DND-41 (cell line): ENCODE measurements around the gene CPNE4.

Experiments used
- ATAC-seq: fragments of 200-7000 bp; cut with Tn5 transposase; 3 replicates; pipeline ENCODE4 v1.9.1; 2021; ENCODE audit warnings: low read depth; ENCODE audit not compliant: insufficient read depth
- DNase-seq: peaks from one replicate; pipeline ENCODE4 v3.0.0-alpha.2; 2020
- H2AFZ ChIP-seq: 2 replicates; pipeline ENCODE4 v1.6.0; 2012; ENCODE audit warnings: low read depth, low read length
- H3K27ac ChIP-seq: 2 replicates; pipeline ENCODE4 v1.5.1; 2012; ENCODE audit warnings: low read length, inconsistent platforms
- H3K27me3 ChIP-seq: fragments of 200-600 bp; sonication (generic); 2 replicates; pipeline ENCODE4 v1.6.0; 2012; ENCODE audit warnings: low read length, mild to moderate bottlenecking, inconsistent platforms; ENCODE audit not compliant: insufficient read depth, poor library complexity
- H3K36me3 ChIP-seq: 2 replicates; pipeline ENCODE4 v1.5.1; 2012; ENCODE audit warnings: low read length, inconsistent platforms; ENCODE audit not compliant: insufficient read depth
- H3K4me1 ChIP-seq: 2 replicates; pipeline ENCODE4 v1.5.1; 2012; ENCODE audit warnings: mild to moderate bottlenecking, low read length; ENCODE audit not compliant: insufficient read depth
- H3K4me2 ChIP-seq: 2 replicates; pipeline ENCODE4 v1.6.0; 2012; ENCODE audit warnings: mild to moderate bottlenecking, moderate library complexity, low read length, inconsistent platforms; ENCODE audit not compliant: insufficient read depth
- H3K4me3 ChIP-seq, 2 experiments: fragments of 200-600 bp in 1 of 2; shearing (Covaris generic) in 1 of 2; 2 replicates each; pipeline ENCODE4 v1.5.1; 2012 to 2016; ENCODE audit warnings: inconsistent platforms in 2 of 2, low read length in 2 of 2, mild to moderate bottlenecking in 2 of 2, low read depth in 1 of 2, moderate library complexity in 1 of 2
- H3K79me2 ChIP-seq: 2 replicates; pipeline ENCODE4 v1.6.0; 2012; ENCODE audit warnings: low read length, inconsistent platforms; ENCODE audit not compliant: insufficient read depth
- H3K9ac ChIP-seq: 2 replicates; pipeline ENCODE4 v1.6.0; 2012; ENCODE audit warnings: low read depth, mild to moderate bottlenecking, inconsistent platforms, low read length, moderate library complexity
- H3K9me3 ChIP-seq: 2 replicates; pipeline ENCODE4 v1.5.1; 2012; ENCODE audit warnings: low read length, moderate library complexity, mild to moderate bottlenecking, inconsistent platforms; ENCODE audit not compliant: insufficient read depth, severe bottlenecking
- H4K20me1 ChIP-seq: 2 replicates; pipeline ENCODE4 v1.6.0; 2012; ENCODE audit warnings: low read length; ENCODE audit not compliant: insufficient read depth
- CTCF ChIP-seq: IDR thresholded peaks from 2 replicates; pipeline ENCODE4 v1.5.1; 2012; ENCODE audit warnings: borderline replicate concordance, low read length, moderate library complexity, mild to moderate bottlenecking; ENCODE audit not compliant: poor library complexity, severe bottlenecking; ENCODE audit errors: extremely low read depth
- EZH2 ChIP-seq: IDR thresholded peaks from 3 replicates; pipeline ENCODE4 v1.6.1; 2012; ENCODE audit warnings: borderline replicate concordance, low read depth, mild to moderate bottlenecking, moderate library complexity, low read length, inconsistent platforms; ENCODE audit not compliant: severe bottlenecking

Gene CPNE4

DNA sequence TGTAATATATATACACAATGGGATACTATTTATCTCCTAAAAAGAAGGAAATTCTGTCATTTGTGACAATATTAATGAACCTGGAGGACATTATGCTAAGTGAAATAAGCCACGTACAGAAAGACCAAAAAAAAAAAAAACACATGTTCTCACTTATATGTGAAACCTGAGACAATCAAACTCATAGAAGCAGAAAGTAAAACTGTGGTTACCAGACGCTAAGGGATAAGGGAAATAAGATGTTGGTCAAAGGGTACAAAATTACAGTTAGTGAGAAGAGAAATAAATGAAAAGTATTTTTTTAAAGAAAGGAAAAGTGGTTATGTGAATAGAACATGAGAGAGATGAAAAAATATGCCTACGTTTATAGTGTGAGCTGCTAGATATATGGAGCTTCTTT, 101.1 kb downstream of the CPNE4 start:
- Histone ChIP-seq H3K36me3 (no peaks in the 10 kb centered on the region), H3K79me2 (no peaks in the 10 kb centered on the region), H3K4me3 (no peak overlapping the region), H3K4me1 (no peaks in the 10 kb centered on the region), H4K20me1 (no peaks in the 10 kb centered on the region), H3K4me2 (no peak overlapping the region), H3K27me3 (no peaks in the 10 kb centered on the region), H3K27ac (no peak overlapping the region), H3K9ac (no peak overlapping the region), H2AFZ (no peak overlapping the region), H3K9me3 (no peaks in the 10 kb centered on the region)
- ATAC-seq (no peak), DNase-seq (no peak)
- TF ChIP-seq CTCF (no peak), EZH2 (no peak)

DNA sequence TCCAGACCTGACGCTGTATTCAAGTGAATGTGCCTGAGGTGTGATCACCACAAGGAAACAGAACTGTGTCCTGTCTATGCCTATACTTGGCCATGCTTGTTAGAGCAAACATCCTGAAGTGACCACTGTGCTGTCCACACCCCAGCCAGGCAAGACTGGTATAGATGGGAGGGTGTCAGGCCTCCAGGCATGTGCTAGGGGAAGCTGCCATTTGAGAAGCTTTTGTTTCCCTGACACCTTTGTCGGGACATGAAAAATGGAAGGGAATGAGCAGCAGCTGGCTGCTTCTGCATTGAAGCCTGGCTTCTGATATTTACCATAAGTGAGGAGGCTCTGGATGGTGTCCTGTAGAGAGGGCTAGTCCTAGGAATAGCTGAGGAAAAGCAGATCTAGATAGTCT, 106.2 kb downstream of the CPNE4 start:
- H3K9me3 ChIP-seq = no peaks in the 10 kb centered on the region
- H3K4me1 ChIP-seq = no peaks in the 10 kb centered on the region
- H3K27me3 ChIP-seq = peaks cover 5% of the 10 kb centered on the region
- TF ChIP-seq CTCF (no peak), EZH2 (no peak)
- H2AFZ ChIP-seq = no peak overlapping the region
- no peak overlapping the region for H3K4me2 ChIP-seq
- H3K27ac ChIP-seq = no peak overlapping the region
- no peak overlapping the region for H3K9ac ChIP-seq
- no peaks in the 10 kb centered on the region for H3K36me3 ChIP-seq
- no peaks in the 10 kb centered on the region for H3K79me2 ChIP-seq
- no peak overlapping the region for H3K4me3 ChIP-seq
- ATAC-seq (no peak), DNase-seq (no peak)
- no peaks in the 10 kb centered on the region for H4K20me1 ChIP-seq

- no peak overlapping the region for H3K9ac ChIP-seq
- H3K27me3 ChIP-seq = peaks cover 5% of the 10 kb centered on the region
- H3K36me3 ChIP-seq = no peaks in the 10 kb centered on the region
- no peak overlapping the region for H3K4me2 ChIP-seq
- H2AFZ ChIP-seq = no peak overlapping the region
- H3K4me1 ChIP-seq = no peaks in the 10 kb centered on the region
- no peak for TF ChIP-seq EZH2
- TF ChIP-seq CTCF = no peak
- H3K9me3 ChIP-seq = no peaks in the 10 kb centered on the region
- no peak overlapping the region for H3K27ac ChIP-seq
- H3K79me2 ChIP-seq = no peaks in the 10 kb centered on the region
- ATAC-seq = no peak
- DNase-seq = no peak
- H3K4me3 ChIP-seq = no peak overlapping the region
- no peaks in the 10 kb centered on the region for H4K20me1 ChIP-seq
Measured at GRCh38 chr3:131925571-131925970, 109.2 kb downstream of the CPNE4 start.

DNA sequence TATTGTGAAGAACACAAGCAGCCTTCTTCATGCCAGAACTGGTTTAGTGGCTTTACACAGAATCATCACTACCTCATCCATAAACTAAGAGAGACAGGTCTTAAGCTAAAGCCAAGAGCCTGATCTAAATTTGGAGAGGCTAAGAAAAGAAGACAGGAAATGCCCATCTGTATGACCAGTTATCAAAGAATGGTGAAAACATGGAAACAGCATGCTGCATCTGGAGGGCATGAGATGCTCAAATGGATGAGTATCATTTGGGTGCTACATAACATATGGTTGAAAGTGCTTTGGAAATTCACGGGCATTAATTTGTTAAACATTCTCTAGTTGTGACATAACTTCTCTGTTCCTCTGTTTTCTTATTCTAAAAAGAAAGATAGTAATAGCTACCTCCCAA, 112.5 kb downstream of the CPNE4 start:
- no peaks in the 10 kb centered on the region for H3K9me3 ChIP-seq
- no peaks in the 10 kb centered on the region for H3K36me3 ChIP-seq
- no peak overlapping the region for H2AFZ ChIP-seq
- no peak overlapping the region for H3K9ac ChIP-seq
- H3K4me1 ChIP-seq = no peaks in the 10 kb centered on the region
- H3K27ac ChIP-seq = no peak overlapping the region
- no peaks in the 10 kb centered on the region for H4K20me1 ChIP-seq
- H3K27me3 ChIP-seq = peaks cover 5% of the 10 kb centered on the region
- no peaks in the 10 kb centered on the region for H3K79me2 ChIP-seq
- ATAC-seq (no peak), DNase-seq (no peak)
- TF ChIP-seq CTCF = no peak
- no peak for TF ChIP-seq EZH2
- no peak overlapping the region for H3K4me2 ChIP-seq
- no peak overlapping the region for H3K4me3 ChIP-seq
